Dermis microvascular lymphatic vessel endothelial cell (primary cell): ENCODE measurements around the gene SLC6A19. TPM values are rescaled to one million over a fixed set of nuclear protein-coding genes. Genes with fewer than 3 reads are reported as not detected.

Experiments used
- DNase-seq, 2 donors: peaks; one replicate each; pipeline versions ENCODE4 v3.0.0 to v3.0.0-alpha.2; 2010; ENCODE audit warnings: low read depth in 2 of 2
- total RNA-seq: library from RNA; depleted of rRNA; stranded (reverse); fragments of >200 nt; gene quantifications from 2 replicates; pipeline ENCODE4 v1.2.1, GENCODE V29; 2014

The SLC6A19 gene
- total RNA-seq, 1 donor from 2014 or later = not detected

DNA sequence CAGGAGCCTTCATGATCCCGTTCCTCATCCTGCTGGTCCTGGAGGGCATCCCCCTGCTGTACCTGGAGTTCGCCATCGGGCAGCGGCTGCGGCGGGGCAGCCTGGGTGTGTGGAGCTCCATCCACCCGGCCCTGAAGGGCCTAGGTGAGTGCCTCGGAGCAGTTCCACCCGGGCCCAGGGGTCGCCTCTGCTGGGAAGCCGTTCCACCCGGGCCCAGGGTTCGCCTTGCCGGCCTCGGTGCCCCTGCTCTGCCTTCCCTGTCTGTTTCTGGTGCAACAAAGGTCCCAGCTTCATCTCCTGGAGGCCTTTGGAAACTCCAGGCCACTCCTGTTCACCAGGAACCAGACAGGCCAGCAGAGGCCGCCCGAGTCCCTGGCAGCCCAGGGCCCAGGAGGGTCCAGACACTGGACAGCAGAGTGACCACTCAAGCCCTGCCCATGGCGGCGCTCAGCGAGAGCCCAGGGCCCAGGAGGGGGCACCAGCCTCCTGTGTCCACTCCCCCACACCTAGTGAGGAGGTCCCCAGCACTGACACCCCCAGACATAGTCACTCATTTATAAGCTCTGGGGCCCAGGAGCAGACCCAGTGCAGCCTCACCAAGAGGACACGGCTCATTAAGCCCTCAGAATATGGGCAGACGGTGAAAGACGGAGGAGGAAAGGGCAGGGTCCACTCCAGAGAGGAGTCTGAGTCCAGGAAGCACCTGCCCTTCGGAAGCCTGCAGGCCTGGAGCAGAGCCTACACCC lies 7.5 kb downstream of the SLC6A19 start:
- peak; percentile 20 to 55 for DNase-seq

DNA sequence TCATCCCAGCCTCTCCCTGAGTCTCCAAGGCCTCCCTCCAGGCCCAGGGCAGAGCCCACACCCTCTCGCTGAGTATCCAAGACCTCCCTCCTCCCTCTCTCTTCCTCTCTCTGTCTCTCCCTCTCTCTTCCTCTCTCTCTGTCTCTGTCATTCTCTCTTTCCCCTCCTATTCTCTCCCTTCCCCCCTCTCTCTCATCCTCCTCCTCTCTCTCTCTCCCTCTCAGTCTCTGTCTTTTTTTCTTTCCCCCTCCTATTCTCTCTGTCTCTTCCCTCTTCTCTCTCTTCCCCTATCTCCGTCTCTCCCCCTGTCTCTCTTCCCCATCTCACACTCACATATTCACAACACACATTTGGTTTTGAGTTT lies 8.1 kb downstream of the SLC6A19 start:
- DNase-seq = no peak

DNA sequence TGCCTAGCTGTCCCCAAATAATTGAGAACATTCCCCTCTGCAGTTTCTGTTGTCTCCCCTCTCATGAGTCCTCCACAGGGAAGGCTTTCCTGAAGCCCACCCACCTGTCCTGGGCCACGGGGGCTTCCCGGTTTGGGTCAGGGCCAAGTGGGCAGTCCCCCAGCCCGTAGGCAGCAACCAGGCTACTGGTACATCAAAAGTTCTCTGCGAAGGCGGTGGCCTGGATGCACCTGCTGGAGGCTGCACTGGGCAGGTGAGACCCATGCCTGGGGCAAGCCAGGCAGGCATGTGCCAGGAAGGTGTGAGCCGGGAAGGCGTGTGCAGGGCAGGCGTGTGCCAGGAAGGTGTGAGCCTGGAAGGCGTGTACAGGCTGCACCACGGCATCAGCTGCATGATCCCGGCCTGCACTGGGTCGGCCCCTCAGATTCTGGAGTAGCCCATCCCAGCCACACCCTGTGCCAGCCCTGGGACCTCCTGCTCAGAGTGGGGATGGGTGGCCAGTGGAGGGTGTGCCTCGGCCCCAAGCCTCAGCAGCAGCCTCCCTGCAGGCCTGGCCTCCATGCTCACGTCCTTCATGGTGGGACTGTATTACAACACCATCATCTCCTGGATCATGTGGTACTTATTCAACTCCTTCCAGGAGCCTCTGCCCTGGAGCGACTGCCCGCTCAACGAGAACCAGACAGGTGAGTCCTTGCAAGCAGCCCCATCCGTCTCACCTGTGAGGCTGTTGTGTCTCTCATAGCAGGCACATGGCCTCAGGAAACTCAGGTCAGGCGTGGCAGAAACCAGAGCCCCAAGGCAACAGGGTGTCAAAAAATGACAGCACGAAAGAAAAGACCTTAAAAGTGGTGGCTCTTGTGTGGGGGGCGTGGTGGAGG lies 8.7 kb downstream of the SLC6A19 start:
- DNase-seq = no peak

DNA sequence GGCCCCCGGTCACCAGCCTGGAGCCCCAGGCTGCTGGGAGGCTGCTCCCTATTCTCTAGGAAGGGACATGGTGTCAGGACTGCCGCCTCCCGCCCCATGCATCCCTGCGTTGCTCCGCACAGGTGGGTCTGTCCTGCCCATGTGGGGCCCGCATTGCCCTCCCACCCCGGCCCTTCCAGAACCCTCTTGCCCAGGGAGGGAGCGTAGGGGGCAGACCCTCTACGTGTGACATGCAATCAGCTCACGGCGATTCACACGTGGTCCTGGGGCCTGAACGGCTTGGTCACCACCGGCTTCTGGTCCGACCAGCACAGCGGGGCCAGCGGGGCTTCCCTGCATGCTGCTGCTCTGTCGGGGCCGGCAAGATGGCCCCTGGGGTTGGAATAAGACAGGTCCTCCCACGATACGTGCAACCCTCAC lies 9.4 kb downstream of the SLC6A19 start:
- no peak for DNase-seq

DNA sequence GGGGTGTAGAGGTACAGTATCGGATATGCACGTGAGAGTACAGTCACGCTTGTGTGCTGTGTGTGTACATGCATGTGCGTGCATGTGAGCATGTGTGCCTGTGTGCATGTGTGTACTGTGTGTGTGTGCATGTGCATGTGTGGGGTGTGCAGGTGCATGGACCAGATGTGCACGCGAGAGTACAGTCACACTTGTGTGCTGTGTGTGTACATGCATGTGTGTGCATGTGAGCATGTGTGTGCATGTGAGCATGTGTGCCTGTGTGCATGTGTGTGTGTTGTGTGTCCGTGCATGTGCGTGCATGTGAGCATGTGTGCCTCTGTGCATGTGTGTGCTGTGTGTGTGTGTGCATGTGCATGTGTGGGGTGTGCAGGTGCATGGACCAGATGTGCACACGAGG lies 10.3 kb downstream of the SLC6A19 start:
- DNase-seq = no peak

GRCh38 chr5:1212271-1212670 lies 10.9 kb downstream of the SLC6A19 start:
- DNase-seq = no peak

DNA sequence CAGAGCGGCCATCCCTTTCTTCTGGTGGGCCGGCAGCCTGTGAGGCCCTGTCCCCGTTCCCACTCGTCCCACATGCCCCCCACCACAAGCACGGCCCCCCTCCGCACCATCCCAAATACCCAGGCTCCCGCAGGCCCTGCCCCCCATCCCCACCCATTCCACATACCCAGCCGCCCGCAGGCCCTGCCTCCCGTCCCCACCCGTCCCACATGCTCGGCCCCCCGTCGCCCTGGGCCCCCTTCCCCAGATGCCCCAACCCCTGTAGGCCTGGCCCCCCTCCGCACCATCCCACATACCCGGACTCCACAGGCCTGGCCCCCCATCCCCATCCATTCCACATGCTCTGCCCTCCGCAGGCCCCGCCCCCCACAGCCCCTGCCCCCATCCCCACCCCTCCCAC lies 11.5 kb downstream of the SLC6A19 start:
- no peak for DNase-seq

DNA sequence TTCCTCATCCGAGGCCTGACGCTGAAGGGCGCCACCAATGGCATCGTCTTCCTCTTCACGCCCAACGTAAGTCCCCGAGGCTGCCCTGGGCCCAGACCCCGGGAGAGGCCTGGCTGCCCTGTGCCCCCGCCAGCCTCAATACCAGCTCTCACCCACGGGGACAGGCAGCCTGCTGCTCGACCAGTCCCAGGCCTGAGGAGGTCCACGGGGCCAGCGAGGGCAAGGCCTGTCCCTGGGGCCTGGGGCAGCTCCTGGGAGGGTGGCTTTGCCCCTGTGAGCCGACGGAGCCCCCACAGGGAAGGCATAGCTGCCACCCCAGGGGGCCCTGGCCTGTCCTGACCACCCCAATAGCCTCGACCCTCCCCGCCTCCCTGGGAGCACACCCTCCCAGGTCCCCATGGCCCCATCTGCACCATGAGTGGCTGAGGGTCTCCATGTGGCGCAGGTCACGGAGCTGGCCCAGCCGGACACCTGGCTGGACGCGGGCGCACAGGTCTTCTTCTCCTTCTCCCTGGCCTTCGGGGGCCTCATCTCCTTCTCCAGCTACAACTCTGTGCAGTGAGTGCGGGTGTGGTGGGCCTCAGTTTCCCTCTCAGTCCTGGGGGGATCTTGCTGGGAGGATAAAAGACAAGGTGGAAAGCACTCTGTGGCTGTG lies 12.2 kb downstream of the SLC6A19 start:
- no peak for DNase-seq

DNA sequence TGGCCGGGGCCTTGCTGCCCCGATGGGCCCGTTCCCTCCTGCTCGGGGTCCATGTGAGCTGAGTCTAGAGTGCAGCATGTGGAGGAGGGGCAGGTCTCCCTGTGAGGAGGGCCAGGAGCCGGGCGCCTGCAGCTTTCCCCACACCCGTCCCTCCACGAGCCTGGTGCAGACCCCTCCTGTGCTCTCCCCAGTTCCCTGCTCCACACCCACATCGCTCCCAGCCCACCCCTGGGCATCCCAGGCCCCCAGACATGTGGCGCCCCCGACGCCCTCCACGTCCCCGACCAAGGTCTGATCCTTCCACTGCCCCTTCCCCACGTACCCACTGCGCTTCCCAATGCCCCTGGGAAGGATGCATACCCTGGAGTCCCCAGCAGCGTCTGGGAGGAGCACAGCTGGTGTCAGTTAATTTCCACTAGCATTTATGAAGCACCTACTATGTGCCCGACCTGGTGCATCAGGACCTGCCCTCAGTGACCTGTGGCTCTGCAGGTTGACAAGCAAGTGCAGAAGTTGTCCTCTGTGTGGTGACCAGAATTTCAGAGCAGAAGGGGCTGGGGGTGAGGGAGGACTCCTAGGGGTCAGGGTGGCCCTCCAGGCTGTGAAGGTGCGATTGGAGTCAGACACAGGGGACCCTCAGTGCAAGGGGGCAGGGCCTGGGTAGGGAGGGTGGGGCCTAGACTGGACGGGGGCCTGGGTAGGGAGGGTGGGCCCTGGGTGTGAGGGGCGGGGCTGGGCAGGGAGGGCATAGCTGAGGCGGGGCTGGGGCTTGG lies 13.0 kb downstream of the SLC6A19 start:
- DNase-seq = no peak

- DNase-seq = no peak
These were observed 13.5 kb downstream of the SLC6A19 start for GRCh38 chr5:1214936-1215220.

- DNase-seq = no peak
These were observed 14.1 kb downstream of the SLC6A19 start for GRCh38 chr5:1215320-1216096.

DNA sequence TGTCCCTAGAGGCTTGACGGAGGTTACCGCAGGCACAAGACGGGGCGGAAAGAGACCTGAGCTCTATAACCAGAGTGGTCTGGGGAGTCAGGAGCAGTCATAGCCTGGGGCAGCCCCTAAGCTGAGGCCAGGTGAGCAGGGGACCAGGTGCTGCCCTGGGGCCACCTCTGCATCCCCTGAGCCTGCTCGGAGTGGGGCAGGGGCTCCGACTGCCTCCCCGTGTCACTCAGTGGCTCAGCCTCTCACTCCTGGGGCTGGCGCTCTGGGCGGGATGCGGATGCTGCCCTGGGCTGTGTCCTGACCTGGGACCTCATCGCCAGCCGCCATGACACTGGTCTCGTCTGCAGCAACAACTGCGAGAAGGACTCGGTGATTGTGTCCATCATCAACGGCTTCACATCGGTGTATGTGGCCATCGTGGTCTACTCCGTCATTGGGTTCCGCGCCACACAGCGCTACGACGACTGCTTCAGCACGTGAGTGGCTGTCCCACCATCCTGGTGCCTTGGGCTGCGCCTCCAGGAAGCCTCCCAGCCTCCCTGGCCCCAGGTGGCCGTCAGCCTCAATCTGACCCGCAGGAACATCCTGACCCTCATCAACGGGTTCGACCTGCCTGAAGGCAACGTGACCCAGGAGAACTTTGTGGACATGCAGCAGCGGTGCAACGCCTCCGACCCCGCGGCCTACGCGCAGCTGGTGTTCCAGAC lies 15.0 kb downstream of the SLC6A19 start:
- no peak for DNase-seq

- no peak for DNase-seq
These were observed 15.5 kb downstream of the SLC6A19 start for GRCh38 chr5:1216918-1217295.

DNA sequence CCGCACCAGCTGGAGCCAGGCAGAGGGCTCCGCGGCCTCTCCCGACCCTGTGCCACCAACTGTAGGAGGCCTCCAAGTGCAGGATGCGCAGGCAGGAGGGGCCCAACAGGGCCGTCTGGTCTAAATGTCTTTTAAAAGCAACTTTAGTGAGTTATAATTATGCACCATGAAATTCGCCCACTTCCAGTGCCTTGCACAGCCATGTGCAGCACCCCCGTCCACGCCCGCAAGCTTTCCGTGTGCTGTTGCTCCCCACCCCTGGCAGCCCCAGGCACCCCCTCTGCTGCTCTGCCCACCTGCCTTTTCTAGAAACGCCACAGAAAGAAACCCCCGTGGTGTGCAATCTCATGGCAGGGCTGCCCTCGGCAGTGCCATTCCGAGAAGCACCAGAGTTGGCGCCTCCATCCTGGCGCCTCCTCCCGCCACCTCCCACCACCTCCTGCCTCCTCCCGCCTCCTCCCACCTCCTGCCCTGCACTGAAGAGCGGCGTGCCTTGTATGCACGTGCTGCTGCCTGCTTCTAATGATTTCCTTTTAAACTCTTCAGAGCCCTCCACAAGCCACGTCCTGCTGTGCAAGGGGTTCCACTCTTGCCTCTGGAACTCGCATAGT lies 16.3 kb downstream of the SLC6A19 start:
- no peak for DNase-seq

DNA sequence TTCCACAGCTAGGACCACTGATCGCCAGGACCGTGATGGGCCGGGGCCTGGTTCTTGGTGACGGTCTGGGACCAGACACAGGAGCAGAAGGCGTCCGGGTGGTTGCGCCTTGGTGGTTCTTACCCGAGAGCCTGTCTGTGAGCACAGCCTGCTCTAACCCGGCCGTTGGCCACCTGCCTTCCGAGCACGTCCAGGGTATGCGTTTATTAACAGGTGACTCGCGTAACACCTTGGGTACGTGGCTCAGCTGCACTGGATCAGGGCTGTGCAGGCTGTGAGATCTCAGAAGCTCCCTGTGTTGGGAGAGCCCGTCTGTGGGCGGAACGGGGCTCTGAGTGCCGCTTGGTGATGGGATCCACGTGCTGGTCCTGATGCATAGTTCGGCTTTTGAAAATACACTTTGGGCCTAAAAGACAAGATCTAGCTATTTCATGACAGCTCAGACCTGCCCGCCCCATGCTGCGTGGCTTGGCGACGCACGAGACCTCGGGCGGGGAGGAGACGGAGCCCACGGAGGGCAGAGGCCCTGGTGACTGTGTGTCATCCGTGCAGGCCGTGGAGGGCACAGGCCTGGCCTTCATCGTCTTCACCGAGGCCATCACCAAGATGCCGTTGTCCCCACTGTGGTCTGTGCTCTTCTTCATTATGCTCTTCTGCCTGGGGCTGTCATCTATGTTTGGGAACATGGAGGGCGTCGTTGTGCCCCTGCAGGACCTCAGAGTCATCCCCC lies 17.1 kb downstream of the SLC6A19 start:
- DNase-seq = no peak

DNA sequence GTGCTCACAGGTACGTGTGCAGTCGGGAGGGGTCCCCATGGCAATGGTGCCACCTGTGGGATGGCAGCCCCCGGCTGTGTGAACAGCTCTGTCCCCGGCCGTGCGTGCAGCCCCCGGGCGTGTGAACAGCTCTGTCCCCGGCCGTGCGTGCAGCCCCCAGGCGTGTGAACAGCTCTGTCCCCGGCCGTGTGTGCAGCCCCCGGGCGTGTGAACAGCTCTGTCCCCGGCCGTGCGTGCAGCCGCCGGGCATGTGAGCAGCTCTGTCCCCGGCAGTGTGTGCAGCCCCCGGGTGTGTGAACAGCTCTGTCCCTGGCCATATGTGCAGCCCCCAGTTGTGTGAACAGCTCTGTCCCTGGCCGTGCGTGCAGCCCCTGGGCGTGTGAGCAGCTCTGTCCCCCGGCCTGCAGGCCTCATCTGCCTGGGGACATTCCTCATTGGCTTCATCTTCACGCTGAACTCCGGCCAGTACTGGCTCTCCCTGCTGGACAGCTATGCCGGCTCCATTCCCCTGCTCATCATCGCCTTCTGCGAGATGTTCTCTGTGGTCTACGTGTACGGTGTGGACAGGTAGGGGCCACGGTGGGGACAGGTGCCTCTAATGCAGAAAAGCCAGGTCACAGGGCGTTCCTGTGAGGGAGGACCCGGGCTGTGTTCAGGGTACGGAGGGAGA lies 17.8 kb downstream of the SLC6A19 start:
- no peak for DNase-seq

GRCh38 chr5:1219768-1220100 lies 18.3 kb downstream of the SLC6A19 start:
- DNase-seq = no peak

DNA sequence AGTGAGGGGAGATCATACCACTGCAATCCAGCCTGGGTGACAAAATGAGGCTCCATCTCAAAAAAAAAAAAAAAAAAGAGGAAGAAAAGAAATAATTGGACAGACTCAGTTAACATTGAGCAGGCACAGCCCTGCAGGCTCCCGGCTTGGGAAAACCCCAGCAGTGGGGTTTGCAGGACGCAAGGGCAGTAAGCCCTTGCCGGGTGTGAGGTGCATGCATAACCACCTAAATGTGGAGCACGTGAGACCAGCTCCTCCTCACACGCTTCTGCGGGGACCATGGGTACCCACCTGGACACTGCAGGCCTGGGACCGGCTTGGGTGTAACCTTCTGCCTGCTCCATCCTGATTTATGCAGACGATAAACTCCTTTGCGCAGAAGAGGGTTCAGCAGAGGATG lies 19.0 kb downstream of the SLC6A19 start:
- DNase-seq = no peak

DNA sequence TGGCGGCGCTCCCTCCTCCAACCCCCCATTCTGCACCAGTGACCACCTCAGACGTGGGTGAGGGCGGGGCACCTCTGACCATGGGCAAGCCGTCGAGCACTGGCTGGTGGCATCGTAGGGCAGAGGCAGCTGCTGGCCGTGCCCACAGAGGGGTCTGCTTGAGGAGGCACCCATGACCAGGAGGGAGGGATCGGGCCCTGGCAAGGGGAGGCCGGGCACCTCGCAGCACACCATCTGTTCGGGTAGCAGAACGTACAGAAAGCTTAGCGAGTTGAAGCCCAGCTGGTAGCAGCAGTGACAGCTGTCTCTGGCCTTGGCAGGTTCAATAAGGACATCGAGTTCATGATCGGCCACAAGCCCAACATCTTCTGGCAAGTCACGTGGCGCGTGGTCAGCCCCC lies 19.4 kb downstream of the SLC6A19 start:
- no peak for DNase-seq
